Subcutaneous abdominal adipose tissue (tissue), 5 donors: ENCODE measurements around the gene CYB5B.

ENCODE experiments used
- H3K27ac ChIP-seq: one replicate; pipeline ENCODE4 v1.7.0; 2013; ENCODE audit warnings: low read depth, mild to moderate bottlenecking, inconsistent platforms, low read length, moderate library complexity
- H3K27me3 ChIP-seq, 5 donors: one replicate each; pipeline ENCODE4 v1.7.0; 2013; ENCODE audit warnings: low read length in 5 of 5, inconsistent platforms in 1 of 5; ENCODE audit not compliant: control insufficient read depth in 5 of 5, insufficient read depth in 4 of 5
- H3K36me3 ChIP-seq, 5 donors: one replicate each; pipeline ENCODE4 v1.7.0; 2013; ENCODE audit warnings: low read length in 5 of 5; ENCODE audit not compliant: control insufficient read depth in 5 of 5, insufficient read depth in 5 of 5
- H3K4me1 ChIP-seq, 5 donors: one replicate each; pipeline ENCODE4 v1.7.0; 2013; ENCODE audit warnings: low read length in 5 of 5, mild to moderate bottlenecking in 3 of 5, moderate library complexity in 1 of 5; ENCODE audit not compliant: control insufficient read depth in 5 of 5, insufficient read depth in 5 of 5
- H3K4me3 ChIP-seq, 5 donors: one replicate each; pipeline ENCODE4 v1.7.0; 2013; ENCODE audit warnings: low read length in 5 of 5, low read depth in 1 of 5
- H3K9ac ChIP-seq, 5 donors: one replicate each; pipeline ENCODE4 v1.7.0; 2013; ENCODE audit warnings: low read length in 5 of 5, mild to moderate bottlenecking in 4 of 5, moderate library complexity in 3 of 5
- H3K9me3 ChIP-seq, 5 donors: one replicate each; pipeline ENCODE4 v1.7.0; 2013; ENCODE audit warnings: low read length in 5 of 5; ENCODE audit not compliant: control insufficient read depth in 5 of 5
- donor health status: healthy.
- donor health status: healthy.
- donor health status: healthy.
- donor health status: healthy.
- donor health status: healthy.

CYB5B gene

GRCh38 chr16:69424053-69424934, at the start of gene CYB5B:
TSS of gene CYB5B (plus strand) at chr16:69424619. CDS start at chr16:69424684, 65 bp downstream.
- Histone ChIP-seq H3K27ac (peak within 1 kb of the TSS; percentile 81), H3K9me3 (peaks cover 0 to 3% (median 0%) of the 10 kb centered on the region in 5 donors), H3K4me1 (peaks cover 2 to 25% (median 20%) of the 10 kb centered on the region in 5 donors)

GRCh38 chr16:69376393-69377059, 47.9 kb upstream of the CYB5B start:
- Histone ChIP-seq H3K9ac (no peak overlapping the region), H3K27me3 (no peaks in the 10 kb centered on the region), H3K4me1 (no peaks in the 10 kb centered on the region), H3K4me3 (no peak overlapping the region), H3K27ac (no peak overlapping the region), H3K36me3 (peaks cover 19 to 62% (median 30%) of the 10 kb centered on the region in 5 donors), H3K9me3 (no peaks in the 10 kb centered on the region)

More at GRCh38 chr16:69424053-69424934, at the start of gene CYB5B:
- H3K4me3 ChIP-seq, result peak within 1 kb of the TSS; percentile 93 to 100 (median 99)
- peak within 1 kb of the TSS; percentile 40 to 98 (median 92) for H3K9ac ChIP-seq
- H3K27me3 ChIP-seq, result no peaks in the 10 kb centered on the region
- H3K36me3 ChIP-seq, result peaks cover 4 to 24% (median 8%) of the 10 kb centered on the region in 5 donors

GRCh38 chr16:69378036-69378435, 46.4 kb upstream of the CYB5B start:
- no peaks in the 10 kb centered on the region for H3K27me3 ChIP-seq
- no peaks in the 10 kb centered on the region for H3K9me3 ChIP-seq
- H3K9ac ChIP-seq, result no peak overlapping the region
- H3K4me3 ChIP-seq, result no peak overlapping the region
- no peak overlapping the region for H3K27ac ChIP-seq
- peaks cover 28 to 61% (median 43%) of the 10 kb centered on the region in 5 donors for H3K36me3 ChIP-seq
- H3K4me1 ChIP-seq, result peaks cover 0 to 3% (median 0%) of the 10 kb centered on the region in 5 donors

- Histone ChIP-seq H3K27me3 (no peaks in the 10 kb centered on the region), H3K4me3 (no peak overlapping the region), H3K27ac (no peak overlapping the region), H3K9me3 (no peaks in the 10 kb centered on the region), H3K36me3 (peaks cover 30 to 63% (median 44%) of the 10 kb centered on the region in 5 donors), H3K9ac (no peak overlapping the region), H3K4me1 (peaks cover 0 to 5% (median 0%) of the 10 kb centered on the region in 5 donors)
Measured at GRCh38 chr16:69378760-69379159, 45.7 kb upstream of the CYB5B start.

- peaks cover 0 to 19% (median 13%) of the 10 kb centered on the region in 5 donors for H3K4me1 ChIP-seq
- no peak overlapping the region for H3K9ac ChIP-seq
- H3K27me3 ChIP-seq, result no peaks in the 10 kb centered on the region
- H3K9me3 ChIP-seq, result no peaks in the 10 kb centered on the region
- peaks cover 25 to 60% (median 42%) of the 10 kb centered on the region in 5 donors for H3K36me3 ChIP-seq
- no peak overlapping the region for H3K27ac ChIP-seq
- no peak overlapping the region for H3K4me3 ChIP-seq
Measured at GRCh38 chr16:69381231-69381630, 43.2 kb upstream of the CYB5B start.

- Histone ChIP-seq H3K27ac (no peak overlapping the region), H3K36me3 (peaks cover 25 to 60% (median 42%) of the 10 kb centered on the region in 5 donors)
Measured at GRCh38 chr16:69382421-69382820, 42.0 kb upstream of the CYB5B start.

GRCh38 chr16:69384974-69385373, 39.4 kb upstream of the CYB5B start:
- H3K36me3 ChIP-seq, result peaks cover 11 to 37% (median 25%) of the 10 kb centered on the region in 5 donors
- H3K9ac ChIP-seq, result peak overlapping the region; percentile 86 to 97 (median 93)
- peaks cover 0 to 21% (median 13%) of the 10 kb centered on the region in 5 donors for H3K4me1 ChIP-seq
- H3K27me3 ChIP-seq, result no peaks in the 10 kb centered on the region
- no peaks in the 10 kb centered on the region for H3K9me3 ChIP-seq
- H3K4me3 ChIP-seq, result peak overlapping the region; percentile 72 to 90 (median 76)
- peak overlapping the region; percentile 81 for H3K27ac ChIP-seq

More at GRCh38 chr16:69382421-69382820, 42.0 kb upstream of the CYB5B start:
- H3K9ac ChIP-seq, result no peak overlapping the region
- no peak overlapping the region for H3K4me3 ChIP-seq
- H3K9me3 ChIP-seq, result no peaks in the 10 kb centered on the region
- no peaks in the 10 kb centered on the region for H3K27me3 ChIP-seq
- H3K4me1 ChIP-seq, result peaks cover 0 to 21% (median 13%) of the 10 kb centered on the region in 5 donors

GRCh38 chr16:69386596-69386995, 37.8 kb upstream of the CYB5B start:
- Histone ChIP-seq H3K4me1 (peaks cover 0 to 21% (median 13%) of the 10 kb centered on the region in 5 donors), H3K36me3 (peaks cover 11 to 27% (median 18%) of the 10 kb centered on the region in 5 donors), H3K9me3 (no peaks in the 10 kb centered on the region), H3K27ac (no peak overlapping the region), H3K9ac (no peak overlapping the region), H3K4me3 (peak overlapping the region in 1 of 5 donors; percentile 72), H3K27me3 (no peaks in the 10 kb centered on the region)

GRCh38 chr16:69393898-69394849, 30.2 kb upstream of the CYB5B start:
- Histone ChIP-seq H3K27me3 (no peaks in the 10 kb centered on the region), H3K9ac (no peak overlapping the region), H3K4me3 (no peak overlapping the region), H3K36me3 (no peaks in the 10 kb centered on the region), H3K4me1 (peaks cover 2 to 16% (median 13%) of the 10 kb centered on the region in 5 donors), H3K27ac (no peak overlapping the region), H3K9me3 (no peaks in the 10 kb centered on the region)
